ENCODE measurements around the gene RAMACL. TPM values are rescaled to one million over a fixed set of nuclear protein-coding genes. Genes with fewer than 3 reads are reported as not detected.
A peak's percentile ranks its signal among the peaks of the same experiment; 100 is the strongest.

Gene RAMACL
- total RNA-seq, 2 donors from 2014 or later: 0.52 to 1.2 TPM

DNA sequence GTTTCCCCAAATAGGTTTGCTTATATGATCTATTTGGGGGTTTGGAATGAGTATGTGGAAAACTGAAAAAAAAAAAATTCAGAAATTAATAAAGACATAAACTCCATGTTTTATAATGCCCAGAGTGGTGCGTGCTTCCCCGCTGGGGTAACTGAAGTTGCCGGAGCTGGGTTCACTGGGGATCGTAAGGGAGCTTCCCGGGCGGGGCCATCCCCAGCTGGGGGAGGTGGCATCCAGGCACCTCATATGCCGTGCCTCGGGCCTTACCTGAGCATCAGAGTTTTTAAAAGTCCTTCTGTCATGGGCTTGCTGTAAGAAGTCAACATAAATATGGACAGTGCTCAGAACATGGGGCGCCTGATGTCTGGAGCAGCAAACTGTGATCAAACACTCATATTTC, 17.9 kb upstream of the RAMACL start:
- H3K27ac Mint-ChIP-seq: no peak overlapping the region
- no peaks in the 10 kb centered on the region for H3K9me3 Mint-ChIP-seq
- no peaks in the 10 kb centered on the region for H3K36me3 Mint-ChIP-seq
- ATAC-seq (no peak), DNase-seq (ENCODE audit: low spot score in 2 of 2) (no peak)

DNA sequence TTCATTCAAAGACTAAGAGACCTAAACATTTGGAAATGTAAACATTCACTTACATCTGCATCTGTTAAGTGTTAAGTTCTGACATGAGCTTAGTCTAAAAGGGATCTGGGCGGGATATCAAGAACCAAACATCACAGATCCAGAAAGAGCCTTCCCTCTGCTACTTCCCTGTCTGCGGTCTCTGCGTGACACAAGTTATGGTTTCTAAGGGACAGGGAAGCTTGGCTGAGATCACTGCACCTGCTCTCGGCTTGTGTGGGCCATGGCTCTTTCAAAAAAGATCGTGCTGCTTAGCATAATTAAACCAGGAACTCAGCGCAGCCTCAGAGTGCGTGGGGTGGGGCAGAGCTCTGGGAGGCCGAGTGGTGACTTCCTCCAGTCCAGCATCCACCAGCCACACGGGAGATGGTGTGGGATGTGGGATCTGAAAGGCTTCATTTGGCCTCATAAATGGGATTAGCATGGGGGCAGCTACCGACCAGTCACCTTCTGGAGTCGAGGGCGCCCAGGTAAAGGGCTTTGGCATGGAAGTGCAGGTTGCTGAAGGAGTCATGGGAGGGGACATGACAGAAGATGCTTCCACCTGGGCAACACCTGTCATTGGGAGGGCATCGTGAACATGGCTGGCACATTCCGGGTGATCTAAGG, 16.7 kb upstream of the RAMACL start:
- ATAC-seq (no peak), DNase-seq (ENCODE audit: low spot score in 2 of 2) (no peak)
- Mint-ChIP-seq H3K36me3 (no peaks in the 10 kb centered on the region), H3K9me3 (no peaks in the 10 kb centered on the region), H3K27ac (no peak overlapping the region)

DNA sequence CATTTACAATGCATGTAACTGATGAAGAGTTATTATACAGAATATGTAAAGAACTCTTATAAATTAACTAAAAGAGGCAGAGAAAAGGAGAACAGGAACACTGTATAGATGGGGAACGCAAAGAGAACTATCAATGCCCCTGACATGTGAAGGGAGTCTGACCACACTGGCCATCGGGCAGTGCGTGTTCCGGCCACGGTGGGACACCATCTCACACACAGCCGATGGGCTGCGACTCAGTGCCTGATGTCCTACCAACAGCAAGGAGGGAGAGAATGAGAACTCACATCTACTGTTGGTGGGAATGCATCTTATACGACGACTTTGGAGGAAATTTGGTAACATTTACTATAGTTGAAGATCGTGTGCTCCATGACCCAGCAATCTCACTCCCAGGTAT, 15.5 kb upstream of the RAMACL start:
- DNase-seq (ENCODE audit: low spot score in 2 of 2): no peak
- no peak overlapping the region for H3K27ac Mint-ChIP-seq
- H3K9me3 Mint-ChIP-seq: no peaks in the 10 kb centered on the region

GRCh38 chr6:166600931-166601330, 14.5 kb upstream of the RAMACL start:
- H3K9me3 Mint-ChIP-seq: no peaks in the 10 kb centered on the region
- H3K27ac Mint-ChIP-seq: no peak overlapping the region
- H3K36me3 Mint-ChIP-seq: no peaks in the 10 kb centered on the region
- DNase-seq (ENCODE audit: low spot score in 2 of 2) (no peak), ATAC-seq (no peak)

More for the DNA sequence above, 15.5 kb upstream of the RAMACL start:
- no peak for ATAC-seq
- no peaks in the 10 kb centered on the region for H3K36me3 Mint-ChIP-seq

GRCh38 chr6:166599205-166599604, 12.7 kb upstream of the RAMACL start:
- H3K36me3 Mint-ChIP-seq: no peaks in the 10 kb centered on the region
- DNase-seq (ENCODE audit: low spot score in 2 of 2) (no peak), ATAC-seq (no peak)
- no peak overlapping the region for H3K27ac Mint-ChIP-seq
- no peaks in the 10 kb centered on the region for H3K9me3 Mint-ChIP-seq

- DNase-seq (ENCODE audit: low spot score in 2 of 2) (no peak), ATAC-seq (no peak)
- Mint-ChIP-seq H3K36me3 (no peaks in the 10 kb centered on the region), H3K27ac (no peak overlapping the region), H3K9me3 (no peaks in the 10 kb centered on the region)
Measured at GRCh38 chr6:166598441-166599138, 12.1 kb upstream of the RAMACL start.

DNA sequence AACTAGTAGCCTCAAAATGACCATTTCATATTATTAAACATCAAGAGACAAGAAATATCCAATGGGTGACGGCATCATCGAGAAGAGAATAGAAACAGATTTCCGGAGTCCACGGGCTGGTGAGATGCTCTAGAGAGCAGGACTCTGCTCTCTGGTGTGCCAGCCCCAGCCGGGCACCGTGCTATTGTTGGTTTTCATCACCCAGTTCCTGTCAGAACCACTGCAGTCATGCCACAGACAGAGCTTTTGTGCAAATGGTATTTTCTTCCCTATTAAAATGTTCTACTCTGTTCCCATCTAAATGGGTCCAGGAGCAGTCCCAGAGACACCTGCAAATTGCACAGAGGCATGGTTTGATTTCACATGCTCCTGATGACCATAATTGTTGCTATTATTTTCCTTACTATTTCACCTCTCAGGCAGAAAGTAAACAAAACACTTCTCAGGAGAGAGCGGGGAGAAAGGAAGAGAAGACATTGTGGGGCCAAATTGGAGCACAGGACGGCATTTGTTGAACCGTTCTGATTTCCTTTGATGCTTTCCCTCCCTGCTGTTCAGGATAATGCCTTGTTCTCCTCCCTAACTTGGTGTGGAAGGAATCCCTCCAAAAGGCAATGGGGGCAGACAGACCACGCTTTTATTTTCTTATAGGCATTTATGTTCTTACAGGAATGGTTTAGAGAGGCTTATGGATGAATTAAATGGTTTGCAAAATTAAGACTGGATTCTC, 11.4 kb upstream of the RAMACL start:
- ATAC-seq (no peak), DNase-seq (ENCODE audit: low spot score in 2 of 2) (no peak)
- Mint-ChIP-seq H3K27ac (no peak overlapping the region), H3K36me3 (no peaks in the 10 kb centered on the region), H3K9me3 (no peaks in the 10 kb centered on the region)

GRCh38 chr6:166596776-166597507, 10.5 kb upstream of the RAMACL start:
- Mint-ChIP-seq H3K9me3 (no peaks in the 10 kb centered on the region), H3K36me3 (no peaks in the 10 kb centered on the region), H3K27ac (no peak overlapping the region)
- ATAC-seq: no peak
- no peak for DNase-seq (ENCODE audit: low spot score in 2 of 2)

- H3K27ac Mint-ChIP-seq: no peak overlapping the region
- no peaks in the 10 kb centered on the region for H3K36me3 Mint-ChIP-seq
- no peaks in the 10 kb centered on the region for H3K9me3 Mint-ChIP-seq
- ATAC-seq (no peak), DNase-seq (ENCODE audit: low spot score in 2 of 2) (no peak)
Measured at GRCh38 chr6:166595949-166596348, 9.5 kb upstream of the RAMACL start.

GRCh38 chr6:166595061-166595780, 8.7 kb upstream of the RAMACL start:
- Mint-ChIP-seq H3K27ac (no peak overlapping the region), H3K9me3 (no peaks in the 10 kb centered on the region), H3K36me3 (no peaks in the 10 kb centered on the region)
- DNase-seq (ENCODE audit: low spot score in 2 of 2): no peak
- ATAC-seq: no peak

DNA sequence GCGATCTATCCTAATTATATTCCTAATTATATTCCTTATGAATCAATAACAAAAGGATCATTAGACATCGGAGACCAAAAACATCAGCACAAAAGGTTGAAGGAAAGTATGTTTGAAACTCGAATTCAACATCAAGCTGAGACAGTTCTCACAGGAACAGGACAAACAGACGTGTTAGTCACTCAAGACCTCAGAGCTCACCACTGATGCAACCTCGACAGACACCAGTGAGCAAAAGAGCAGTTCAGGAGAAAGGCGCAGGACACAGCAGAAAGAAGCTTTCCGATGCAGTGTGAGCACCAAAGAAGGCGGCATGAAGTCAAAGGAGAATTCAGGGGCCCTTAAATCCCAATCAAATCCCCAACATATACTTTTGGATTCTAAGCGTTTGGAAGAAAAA, 6.3 kb upstream of the RAMACL start:
- no peaks in the 10 kb centered on the region for H3K9me3 Mint-ChIP-seq
- no peaks in the 10 kb centered on the region for H3K36me3 Mint-ChIP-seq
- DNase-seq (ENCODE audit: low spot score in 2 of 2) (no peak), ATAC-seq (no peak)
- H3K27ac Mint-ChIP-seq: peak overlapping the region in 1 of 2 donors; percentile 22

- ATAC-seq: no peak
- H3K27ac Mint-ChIP-seq: no peak overlapping the region
- no peaks in the 10 kb centered on the region for H3K9me3 Mint-ChIP-seq
- DNase-seq (ENCODE audit: low spot score in 2 of 2): no peak
- H3K36me3 Mint-ChIP-seq: no peaks in the 10 kb centered on the region
Measured at GRCh38 chr6:166591961-166592520, 5.6 kb upstream of the RAMACL start.

GRCh38 chr6:166591026-166591425, 4.5 kb upstream of the RAMACL start:
- DNase-seq (ENCODE audit: low spot score in 2 of 2) (no peak), ATAC-seq (no peak)
- no peaks in the 10 kb centered on the region for H3K36me3 Mint-ChIP-seq
- H3K9me3 Mint-ChIP-seq: no peaks in the 10 kb centered on the region
- H3K27ac Mint-ChIP-seq: no peak overlapping the region

DNA sequence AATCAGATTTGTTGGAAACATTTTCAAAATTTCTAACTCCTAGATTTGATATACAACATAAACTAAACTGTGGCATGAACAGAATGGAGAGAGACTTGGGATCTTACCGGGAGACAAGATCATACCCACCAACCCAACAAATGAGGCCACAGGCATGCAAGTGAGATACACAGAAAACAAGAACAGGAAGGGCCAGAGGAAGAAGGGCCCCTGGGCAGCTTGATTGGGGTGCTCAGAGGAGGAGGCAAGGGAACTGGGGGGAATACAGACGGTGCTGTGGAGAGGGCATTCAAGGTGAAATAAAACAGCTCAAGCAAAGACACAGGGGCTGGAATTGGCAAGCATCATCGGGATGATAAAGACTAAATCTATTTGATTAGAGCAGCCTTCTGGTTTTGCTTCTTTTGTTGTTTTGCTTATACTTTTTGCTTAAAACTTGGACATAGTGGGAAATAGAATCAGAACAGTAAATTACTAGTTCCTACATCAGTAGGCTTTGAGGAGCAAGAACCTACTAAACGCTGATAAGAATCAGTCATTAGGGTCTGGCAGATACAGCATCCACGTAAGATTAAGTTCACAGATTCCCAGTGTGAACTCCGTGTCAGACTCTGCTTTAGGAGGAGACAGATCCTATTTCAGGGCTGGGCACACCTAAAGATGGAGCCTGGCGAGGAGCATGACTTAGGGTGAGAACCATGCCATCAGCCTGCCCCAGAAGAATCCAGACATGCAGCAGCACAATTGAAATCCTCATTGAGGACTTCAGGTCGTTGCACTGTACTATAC, 3.5 kb upstream of the RAMACL start:
- Mint-ChIP-seq H3K27ac (peak overlapping the region; percentile 8 to 53), H3K9me3 (no peaks in the 10 kb centered on the region), H3K36me3 (no peaks in the 10 kb centered on the region)
- ATAC-seq (no peak), DNase-seq (ENCODE audit: low spot score in 2 of 2) (no peak)

- H3K36me3 Mint-ChIP-seq: no peaks in the 10 kb centered on the region
- peak; percentile 29 to 68 for ATAC-seq
- H3K27ac Mint-ChIP-seq: peak overlapping the region in 1 of 2 donors; percentile 50
- no peaks in the 10 kb centered on the region for H3K9me3 Mint-ChIP-seq
- DNase-seq (ENCODE audit: low spot score in 2 of 2): no peak
Measured at GRCh38 chr6:166589337-166589731, 2.9 kb upstream of the RAMACL start.

All from activated naive CD4-positive, alpha-beta T cell treated with anti-CD3 and anti-CD28 coated beads, Interleukin-2, amount 50 U/mL, for 72 hours (primary cell).